ENCODE results near the gene IKBKG. TPM values are rescaled to one million over a fixed set of nuclear protein-coding genes. Genes with fewer than 3 reads are reported as not detected.

The IKBKG gene
- total and polyA plus RNA-seq, 2 of the 13 experiments (the other 11 are each of a cell fraction or from before 2014, with no cell fraction given) = 30.6 to 44.3 TPM

DNA sequence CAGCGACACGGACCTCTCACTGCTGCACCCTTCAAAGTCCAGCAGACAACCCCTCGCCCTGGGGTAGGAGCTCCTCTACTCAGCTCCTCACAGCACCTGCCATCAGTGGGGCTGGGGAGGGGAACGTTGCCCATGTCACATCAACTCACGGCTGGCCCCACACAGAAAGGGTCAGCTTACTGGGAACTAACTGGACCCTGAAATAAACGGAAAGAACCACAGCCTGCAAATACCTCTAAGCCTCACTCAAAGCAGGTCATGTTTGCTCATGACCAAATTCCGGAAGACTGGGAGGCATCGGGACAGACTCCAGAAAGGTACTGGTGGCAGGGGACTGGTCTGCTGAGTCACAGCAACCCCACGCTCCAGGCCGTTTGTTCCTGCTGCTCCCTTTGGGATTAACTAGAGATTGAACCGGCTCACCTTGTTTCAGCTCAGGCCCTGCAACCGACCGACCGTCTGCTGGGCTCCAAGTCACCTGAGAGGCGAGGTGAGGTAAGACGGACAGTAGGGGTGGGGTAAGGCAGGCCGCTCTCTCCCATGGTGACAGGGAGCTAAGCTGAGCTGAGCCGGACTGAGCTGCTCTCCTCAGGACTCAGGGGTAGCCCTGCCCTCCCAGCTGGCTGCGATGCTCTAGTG lies 6.4 kb upstream of the IKBKG start (continued):
- TF ChIP-seq, protein P1, sequence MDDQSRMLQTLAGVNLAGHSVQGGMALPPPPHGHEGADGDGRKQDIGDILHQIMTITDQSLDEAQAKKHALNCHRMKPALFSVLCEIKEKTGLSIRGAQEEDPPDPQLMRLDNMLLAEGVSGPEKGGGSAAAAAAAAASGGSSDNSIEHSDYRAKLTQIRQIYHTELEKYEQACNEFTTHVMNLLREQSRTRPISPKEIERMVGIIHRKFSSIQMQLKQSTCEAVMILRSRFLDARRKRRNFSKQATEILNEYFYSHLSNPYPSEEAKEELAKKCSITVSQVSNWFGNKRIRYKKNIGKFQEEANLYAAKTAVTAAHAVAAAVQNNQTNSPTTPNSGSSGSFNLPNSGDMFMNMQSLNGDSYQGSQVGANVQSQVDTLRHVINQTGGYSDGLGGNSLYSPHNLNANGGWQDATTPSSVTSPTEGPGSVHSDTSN (CRISPR knock-in tag; IDR thresholded peaks at IDR 0.05; ENCODE audit: borderline replicate concordance) = no peak
- TF ChIP-seq GATAD1 (CRISPR knock-in tag; IDR thresholded peaks at IDR 0.05) (no peak), KLF6 (CRISPR knock-in tag; IDR thresholded peaks at IDR 0.05) (no peak), TBX2 (CRISPR knock-in tag; IDR thresholded peaks at IDR 0.05; ENCODE audit: borderline replicate concordance) (peak; percentile 33; the same call in 1 of the 2 replicates), SP5 (CRISPR knock-in tag; IDR thresholded peaks at IDR 0.05; ENCODE audit: borderline replicate concordance, low read depth) (peak; percentile 35; the same call in 1 of the 2 replicates), NFE2L2 (IDR thresholded peaks at IDR 0.05; ENCODE audit: low read length) (peak; percentile 67; the same call in 1 of the 2 replicates), NR2F1 (CRISPR knock-in tag; IDR thresholded peaks at IDR 0.05) (peak in 1 of 2 experiments; percentile 32; a peak in 1 of 4 replicates), ELF3 (CRISPR knock-in tag; IDR thresholded peaks at IDR 0.05) (peak; percentile 61; the same call in 1 of the 2 replicates), RBFOX2 (IDR thresholded peaks at IDR 0.05; ENCODE audit: low read depth, low read length) (peak; percentile 40; the same call in 1 of the 2 replicates), ZNF570 (CRISPR knock-in tag; IDR thresholded peaks at IDR 0.05; ENCODE audit: borderline replicate concordance) (no peak), RARA (CRISPR knock-in tag; IDR thresholded peaks at IDR 0.05) (peak; percentile 83), ELF4 (CRISPR knock-in tag; IDR thresholded peaks at IDR 0.05; ENCODE audit: borderline replicate concordance) (no peak), ZFX (CRISPR knock-in tag; IDR thresholded peaks at IDR 0.05; ENCODE audit: low read depth) (0 out of 2 replicates have a peak, but pooled peaks have one; percentile 16), EP300 (IDR thresholded peaks at IDR 0.05; ENCODE audit: low read depth in 2 of 2, low read length in 2 of 2) (peak in 1 of 2 experiments; percentile 68; a peak in 2 of 4 replicates), EP300 (CRISPR knock-in tag; IDR thresholded peaks at IDR 0.05; ENCODE audit: borderline replicate concordance) (peak; percentile 20; the same call in 1 of the 2 replicates), ZNF644 (CRISPR knock-in tag; IDR thresholded peaks at IDR 0.05; ENCODE audit: low read depth) (no peak)
- TF ChIP-seq, protein P2, sequence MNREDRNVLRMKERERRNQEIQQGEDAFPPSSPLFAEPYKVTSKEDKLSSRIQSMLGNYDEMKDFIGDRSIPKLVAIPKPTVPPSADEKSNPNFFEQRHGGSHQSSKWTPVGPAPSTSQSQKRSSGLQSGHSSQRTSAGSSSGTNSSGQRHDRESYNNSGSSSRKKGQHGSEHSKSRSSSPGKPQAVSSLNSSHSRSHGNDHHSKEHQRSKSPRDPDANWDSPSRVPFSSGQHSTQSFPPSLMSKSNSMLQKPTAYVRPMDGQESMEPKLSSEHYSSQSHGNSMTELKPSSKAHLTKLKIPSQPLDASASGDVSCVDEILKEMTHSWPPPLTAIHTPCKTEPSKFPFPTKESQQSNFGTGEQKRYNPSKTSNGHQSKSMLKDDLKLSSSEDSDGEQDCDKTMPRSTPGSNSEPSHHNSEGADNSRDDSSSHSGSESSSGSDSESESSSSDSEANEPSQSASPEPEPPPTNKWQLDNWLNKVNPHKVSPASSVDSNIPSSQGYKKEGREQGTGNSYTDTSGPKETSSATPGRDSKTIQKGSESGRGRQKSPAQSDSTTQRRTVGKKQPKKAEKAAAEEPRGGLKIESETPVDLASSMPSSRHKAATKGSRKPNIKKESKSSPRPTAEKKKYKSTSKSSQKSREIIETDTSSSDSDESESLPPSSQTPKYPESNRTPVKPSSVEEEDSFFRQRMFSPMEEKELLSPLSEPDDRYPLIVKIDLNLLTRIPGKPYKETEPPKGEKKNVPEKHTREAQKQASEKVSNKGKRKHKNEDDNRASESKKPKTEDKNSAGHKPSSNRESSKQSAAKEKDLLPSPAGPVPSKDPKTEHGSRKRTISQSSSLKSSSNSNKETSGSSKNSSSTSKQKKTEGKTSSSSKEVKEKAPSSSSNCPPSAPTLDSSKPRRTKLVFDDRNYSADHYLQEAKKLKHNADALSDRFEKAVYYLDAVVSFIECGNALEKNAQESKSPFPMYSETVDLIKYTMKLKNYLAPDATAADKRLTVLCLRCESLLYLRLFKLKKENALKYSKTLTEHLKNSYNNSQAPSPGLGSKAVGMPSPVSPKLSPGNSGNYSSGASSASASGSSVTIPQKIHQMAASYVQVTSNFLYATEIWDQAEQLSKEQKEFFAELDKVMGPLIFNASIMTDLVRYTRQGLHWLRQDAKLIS (CRISPR knock-in tag; IDR thresholded peaks at IDR 0.05) = no peak; the same call in 1 of the 2 replicates
- TF ChIP-seq, protein P3, sequence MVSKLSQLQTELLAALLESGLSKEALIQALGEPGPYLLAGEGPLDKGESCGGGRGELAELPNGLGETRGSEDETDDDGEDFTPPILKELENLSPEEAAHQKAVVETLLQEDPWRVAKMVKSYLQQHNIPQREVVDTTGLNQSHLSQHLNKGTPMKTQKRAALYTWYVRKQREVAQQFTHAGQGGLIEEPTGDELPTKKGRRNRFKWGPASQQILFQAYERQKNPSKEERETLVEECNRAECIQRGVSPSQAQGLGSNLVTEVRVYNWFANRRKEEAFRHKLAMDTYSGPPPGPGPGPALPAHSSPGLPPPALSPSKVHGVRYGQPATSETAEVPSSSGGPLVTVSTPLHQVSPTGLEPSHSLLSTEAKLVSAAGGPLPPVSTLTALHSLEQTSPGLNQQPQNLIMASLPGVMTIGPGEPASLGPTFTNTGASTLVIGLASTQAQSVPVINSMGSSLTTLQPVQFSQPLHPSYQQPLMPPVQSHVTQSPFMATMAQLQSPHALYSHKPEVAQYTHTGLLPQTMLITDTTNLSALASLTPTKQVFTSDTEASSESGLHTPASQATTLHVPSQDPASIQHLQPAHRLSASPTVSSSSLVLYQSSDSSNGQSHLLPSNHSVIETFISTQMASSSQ (IDR thresholded peaks at IDR 0.05; ENCODE audit: low read depth) = no peak
- TF ChIP-seq, protein P3 (CRISPR knock-in tag; IDR thresholded peaks at IDR 0.05; ENCODE audit: borderline replicate concordance) = peak; percentile 21; the same call in 1 of the 2 replicates
